Left renal cortex interstitium (tissue), 4 donors: ENCODE results near the gene CUL3. TPM values are rescaled to one million over a fixed set of nuclear protein-coding genes. Genes with fewer than 3 reads are reported as not detected.
"Not testable (repeated sequence)": the region's sequence is repeated elsewhere in the genome, so short reads cannot be mapped to it uniquely, and the experiment has no call there.

ENCODE experiments used
- DNase-seq, 4 donors: peaks; one replicate each; pipeline ENCODE4 v3.0.0-alpha.2; 2013; ENCODE audit warnings: low read depth in 4 of 4, low spot score in 2 of 4, missing footprints in 1 of 4
- polyA plus RNA-seq, 4 donors: library from polyadenylated mRNA; unstranded; fragments of 120-200 nt; gene quantifications; one replicate each; pipeline ENCODE4 v1.2.1, GENCODE V29; 2013; ENCODE audit not compliant: insufficient read length in 4 of 4

CUL3 gene
- polyA plus RNA-seq, 4 donors: 100 to 138 (median 115) TPM

GRCh38 chr2:224492531-224492930, 92.6 kb downstream of the CUL3 start:
- DNase-seq: no peak

DNA sequence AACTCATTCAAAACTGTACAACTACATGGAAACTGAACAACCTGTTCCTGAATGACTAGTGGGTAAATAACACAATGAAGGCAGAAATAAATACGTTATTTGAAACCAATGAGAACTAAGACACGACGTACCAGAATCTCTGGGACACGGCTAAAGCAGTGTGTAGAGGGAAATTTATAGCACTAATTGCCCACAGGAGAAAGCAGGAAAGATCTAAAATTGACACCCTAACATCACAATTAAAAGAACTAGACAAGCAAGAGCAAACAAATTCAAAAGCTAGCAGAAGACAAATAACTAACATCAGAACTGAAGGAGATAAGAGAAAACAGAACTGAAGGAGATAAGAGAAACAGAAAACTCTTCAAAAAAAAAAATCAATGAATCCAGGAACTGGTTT, 97.2 kb downstream of the CUL3 start:
- not testable (repeated sequence) for DNase-seq

DNA sequence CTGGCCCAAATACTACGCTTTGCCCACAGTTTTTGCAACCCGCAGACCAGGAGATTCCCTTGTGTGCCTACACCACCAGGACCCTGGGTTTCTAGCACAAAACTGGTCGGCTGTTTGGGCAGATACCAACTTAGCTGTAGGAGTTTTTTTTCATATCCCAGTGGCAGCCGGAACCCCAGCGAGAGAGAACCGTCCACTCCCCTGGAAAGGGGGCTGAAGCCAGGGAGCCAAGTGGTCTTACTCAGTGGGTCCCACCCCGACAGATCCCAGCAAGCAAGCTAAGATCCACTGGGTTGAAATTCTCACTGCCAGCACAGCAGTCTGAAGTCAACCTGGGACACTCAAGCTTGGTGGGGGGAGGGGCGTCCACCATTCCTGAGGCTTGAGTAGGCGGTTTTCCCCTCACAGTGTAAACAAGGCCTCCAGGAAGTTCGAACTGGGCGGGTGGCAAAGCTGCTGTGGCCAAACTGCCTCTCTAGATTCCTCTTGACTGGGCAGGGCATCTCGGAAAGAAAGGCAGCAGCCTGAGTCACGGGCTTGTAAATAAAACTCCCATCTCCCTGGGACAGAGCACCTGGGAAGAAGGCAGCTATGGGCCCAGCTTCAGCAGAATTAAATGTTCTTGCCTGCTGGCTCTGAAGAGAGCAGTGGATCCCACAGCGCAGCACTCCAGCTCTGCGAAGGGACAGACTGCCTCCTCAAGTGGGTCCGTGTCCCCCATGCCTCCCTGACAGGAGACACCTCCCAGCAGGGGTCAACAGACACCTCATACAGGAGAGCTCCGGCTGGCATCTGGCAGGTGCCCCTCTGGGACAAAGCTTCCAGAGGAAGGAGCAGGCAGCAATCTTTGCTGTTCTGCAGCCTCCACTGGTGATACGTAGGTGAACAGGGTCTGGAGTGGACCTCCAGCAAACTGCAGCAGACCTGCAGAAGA, 99.8 kb downstream of the CUL3 start:
- DNase-seq: peak in 1 of 4 donors; percentile 10

DNA sequence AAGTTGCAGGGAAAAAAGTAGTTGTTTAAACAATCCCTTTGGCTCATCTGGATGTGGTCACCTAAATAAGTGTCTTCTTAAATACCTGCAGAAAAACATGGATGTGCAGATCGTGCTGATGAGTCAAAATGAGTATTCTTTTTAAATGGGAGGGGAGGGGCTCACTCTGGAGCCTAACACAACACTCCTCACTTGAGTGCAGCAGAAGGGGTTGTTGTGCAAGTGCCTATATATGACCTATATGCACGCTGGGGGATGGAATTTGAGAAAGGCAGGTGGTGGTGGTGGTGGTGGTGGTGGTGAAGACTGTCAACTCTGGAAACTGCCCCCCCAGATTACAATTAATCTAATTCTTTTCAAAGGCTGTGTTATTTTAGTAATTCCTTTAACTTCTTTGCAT, 105.3 kb downstream of the CUL3 start:
- no peak for DNase-seq

GRCh38 chr2:224472827-224473226, 112.3 kb downstream of the CUL3 start:
- DNase-seq: no peak

DNA sequence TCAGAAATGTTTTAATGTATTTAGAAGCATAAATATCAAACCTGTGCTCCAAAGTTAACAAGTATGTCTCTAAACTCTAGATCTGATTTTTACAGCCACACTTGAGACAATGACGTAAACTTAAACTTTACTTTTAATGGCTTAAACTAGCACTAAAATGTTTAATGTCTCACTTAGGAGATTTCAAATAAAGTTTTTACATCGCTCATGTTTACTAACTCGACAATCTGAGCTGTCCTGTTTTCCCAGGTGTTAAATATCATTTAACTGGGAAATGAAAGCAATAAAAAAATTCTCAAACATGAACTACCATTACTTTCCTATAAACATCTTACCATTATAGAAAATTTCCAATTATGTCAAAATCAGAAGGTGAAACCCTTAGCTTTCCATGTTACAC, 113.0 kb downstream of the CUL3 start:
- DNase-seq: no peak

- no peak for DNase-seq
Measured at GRCh38 chr2:224469374-224469964, 115.7 kb downstream of the CUL3 start.

DNA sequence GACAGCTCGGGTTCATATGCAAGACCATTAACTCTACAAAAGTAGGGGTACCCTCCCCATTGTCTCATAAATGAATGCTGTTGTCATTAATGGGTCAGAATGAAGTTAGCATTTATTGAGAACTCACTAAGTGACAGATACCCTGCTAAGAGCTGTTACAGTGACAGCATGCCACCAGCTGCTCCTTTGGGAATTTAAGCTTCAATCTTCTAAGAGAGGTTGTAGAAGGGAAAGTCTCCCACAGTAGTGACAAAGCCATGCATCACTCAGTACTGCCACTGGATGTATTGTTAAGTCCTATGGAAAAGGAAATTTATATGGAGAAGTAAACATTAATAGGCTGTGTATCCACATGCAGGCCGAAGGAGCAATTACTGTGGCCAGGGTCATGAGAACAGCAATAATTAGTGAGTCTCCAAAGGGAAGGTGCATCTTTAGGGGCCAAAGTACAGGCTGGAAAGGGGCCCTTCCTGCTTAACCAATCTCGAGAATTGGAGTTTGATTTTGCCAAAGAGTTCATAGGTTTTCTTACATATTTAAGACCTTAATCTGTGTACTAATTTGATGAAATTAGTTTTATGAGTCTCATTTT, 118.8 kb downstream of the CUL3 start:
- DNase-seq: no peak

DNA sequence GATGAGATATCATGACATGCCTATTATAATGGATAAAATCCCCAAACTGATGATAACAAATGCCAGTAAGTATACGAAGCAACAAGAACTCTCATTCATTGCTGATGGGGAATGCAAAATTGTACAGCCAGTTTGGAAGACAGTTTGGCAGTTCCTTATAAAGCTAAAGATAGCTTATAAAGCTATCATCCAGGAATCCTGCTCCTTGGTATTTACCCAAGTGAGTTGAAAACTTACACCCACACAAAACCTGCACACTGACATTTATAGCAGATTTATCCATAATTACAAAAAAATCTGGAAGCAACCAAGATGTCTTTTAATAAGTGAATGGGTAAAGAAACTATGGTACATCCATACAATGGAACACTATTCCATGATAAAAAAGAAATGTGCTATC, 123.8 kb downstream of the CUL3 start:
- DNase-seq: no peak

GRCh38 chr2:224457408-224458096, 127.6 kb downstream of the CUL3 start:
- DNase-seq: no peak

- no peak for DNase-seq
Measured at GRCh38 chr2:224453892-224454291, 131.3 kb downstream of the CUL3 start.

DNA sequence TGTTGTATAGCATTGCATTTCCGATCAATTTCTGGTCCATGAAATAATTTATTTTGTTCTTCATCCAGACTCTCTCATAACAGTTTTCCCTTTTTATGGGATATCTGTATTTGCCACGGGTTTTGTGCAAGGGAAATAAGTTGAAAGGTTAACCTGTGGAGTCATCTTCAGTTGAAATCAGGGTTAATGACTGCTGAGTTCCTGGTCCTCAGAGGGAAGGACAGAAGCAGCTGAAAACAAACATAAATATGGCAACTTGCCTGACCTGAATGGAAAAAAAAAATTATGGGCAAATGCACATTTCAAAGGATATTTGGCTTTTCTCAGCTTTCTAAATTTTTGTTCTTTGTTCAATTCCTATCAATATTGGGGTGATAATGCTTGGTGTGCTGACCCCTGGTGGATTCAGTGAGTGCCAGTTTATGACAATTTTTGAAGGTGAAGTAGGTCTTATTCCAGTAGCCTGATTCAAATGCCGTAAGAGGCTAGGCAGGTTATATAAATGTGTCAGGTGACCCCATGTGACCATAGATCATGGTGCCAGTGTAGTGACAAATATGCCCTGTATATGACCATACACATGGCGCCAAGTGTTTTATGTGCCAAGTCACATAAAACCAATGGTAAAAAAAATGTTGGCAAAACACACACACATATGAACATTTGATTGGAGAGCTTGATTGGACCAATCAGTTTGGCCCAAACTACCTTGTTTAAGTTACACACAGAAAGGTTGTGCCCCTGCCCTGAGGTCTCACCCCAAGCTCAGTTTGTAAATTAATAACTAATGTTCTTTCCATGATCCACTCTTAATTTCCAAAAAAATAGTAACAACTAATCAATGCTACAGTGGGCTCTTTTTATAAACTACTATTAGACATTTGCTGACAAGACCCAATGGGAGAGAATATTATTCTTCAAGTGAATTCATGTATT, 135.7 kb downstream of the CUL3 start:
- no peak for DNase-seq

DNA sequence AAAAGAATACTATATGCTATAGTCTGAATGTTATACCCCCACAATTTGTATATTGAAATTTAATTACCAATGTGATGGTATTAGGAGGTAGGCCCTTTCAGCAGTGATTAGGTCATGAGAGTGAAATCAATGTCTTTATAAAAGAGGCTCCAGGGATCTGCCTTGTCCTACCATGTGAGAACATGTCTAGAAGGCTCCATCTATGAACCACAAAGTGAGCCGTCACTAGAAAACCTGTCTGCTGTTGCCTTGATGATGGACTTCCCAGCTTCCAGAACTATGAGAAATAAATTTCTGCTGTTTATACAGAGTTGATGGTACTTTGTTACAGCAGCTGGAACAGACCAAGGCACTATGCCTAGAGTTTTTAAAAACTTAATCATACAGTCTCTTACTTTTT, 136.9 kb downstream of the CUL3 start:
- no peak for DNase-seq

DNA sequence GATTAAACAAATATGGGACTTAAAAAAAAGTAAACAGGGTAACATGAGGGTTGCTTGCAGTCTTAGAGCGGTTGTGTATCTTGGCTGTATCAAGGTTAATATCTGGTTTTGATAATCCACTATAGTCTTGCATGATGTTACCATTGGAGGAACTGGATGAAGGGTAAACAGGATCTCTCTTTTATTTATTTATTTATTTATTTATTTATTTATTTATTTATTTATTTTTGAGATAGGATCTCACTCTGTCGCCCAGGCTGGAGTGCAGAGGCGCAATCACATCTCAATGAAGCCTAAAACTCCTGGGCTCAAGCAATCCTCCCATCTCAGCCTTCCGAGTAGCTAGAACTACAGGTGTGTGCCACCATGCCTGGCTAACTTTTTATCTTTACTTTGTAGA, 140.4 kb downstream of the CUL3 start:
- no peak for DNase-seq

DNA sequence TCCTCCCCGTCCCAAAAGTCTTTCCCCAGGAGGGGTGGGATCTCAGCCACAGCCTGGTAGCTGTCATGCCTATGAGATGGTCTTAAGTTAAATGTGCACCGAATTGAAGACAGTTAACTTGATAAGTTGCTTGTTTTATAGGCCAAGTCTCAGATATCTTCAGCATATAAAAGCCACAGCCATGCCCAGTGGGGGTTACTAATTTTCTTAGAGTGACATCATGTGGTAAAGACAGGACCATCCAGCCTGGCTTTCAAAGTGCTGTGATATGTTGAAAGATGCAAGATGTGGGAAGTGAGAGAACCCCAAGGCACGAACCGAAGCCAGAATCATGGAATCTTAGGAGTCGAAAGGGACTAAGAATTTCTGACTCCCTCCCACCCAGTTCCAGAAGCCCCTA, 141.1 kb downstream of the CUL3 start:
- no peak for DNase-seq

GRCh38 chr2:224442071-224442967, 142.8 kb downstream of the CUL3 start:
- peak in 2 of 4 donors; percentile 28 to 34 for DNase-seq

DNA sequence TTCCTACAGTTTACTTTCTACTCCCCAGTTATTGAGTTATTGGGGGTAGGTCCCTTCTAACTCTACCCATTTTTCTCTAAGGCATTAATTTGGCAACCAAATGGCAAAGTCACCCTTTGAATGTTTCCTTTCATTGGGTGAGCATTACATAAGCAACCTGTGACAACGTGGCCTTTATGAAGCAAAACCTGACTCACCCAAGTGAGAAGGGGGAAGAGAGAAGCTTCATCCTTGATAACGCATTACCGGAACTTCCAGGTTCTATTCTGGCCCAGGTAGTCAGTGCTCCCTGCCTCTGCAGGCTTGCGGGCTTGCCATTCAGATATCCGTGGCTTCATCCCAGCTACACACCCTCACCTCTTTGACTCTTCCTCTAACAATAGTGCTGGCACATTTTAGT, 144.2 kb downstream of the CUL3 start:
- DNase-seq: no peak

DNA sequence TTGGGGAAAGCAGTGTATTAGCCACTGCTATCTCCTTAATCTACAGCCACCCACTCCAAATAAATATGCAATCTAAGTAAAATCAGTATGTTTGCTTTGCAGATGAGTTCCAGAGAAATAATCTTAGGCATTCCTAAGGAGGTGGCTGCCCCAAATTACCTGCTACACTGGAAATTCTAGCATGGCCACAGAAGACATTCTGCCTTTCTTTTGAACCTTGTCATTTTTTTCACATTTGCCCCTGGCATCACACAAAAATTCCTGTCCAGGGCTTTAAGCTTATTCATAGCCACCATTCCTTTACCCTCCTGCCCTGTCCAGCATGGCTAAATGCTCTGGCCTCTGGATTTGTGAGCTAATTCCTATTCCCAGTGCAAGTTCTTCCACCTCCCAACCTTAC, 146.4 kb downstream of the CUL3 start:
- no peak for DNase-seq

GRCh38 chr2:224436634-224437033, 148.5 kb downstream of the CUL3 start:
- DNase-seq: no peak
